Loucy (cell line): ENCODE data around the gene IQCK.

Source experiments
- H2AFZ ChIP-seq: fragments of 200-600 bp; sonication (generic); 2 replicates; pipeline ENCODE4 v1.6.0; 2016; ENCODE audit warnings: antibody characterized with exemption, mild to moderate bottlenecking, low read length, moderate library complexity
- H3F3A ChIP-seq: fragments of 200-600 bp; 2 replicates; pipeline ENCODE4 v1.6.0; 2016; ENCODE audit warnings: antibody characterized with exemption, low read depth, mild to moderate bottlenecking
- H3K27me3 ChIP-seq: fragments of 200-600 bp; sonication (generic); 2 replicates; pipeline ENCODE4 v1.6.1; 2014; ENCODE audit warnings: low read length, mild to moderate bottlenecking; ENCODE audit not compliant: insufficient read depth, poor library complexity, severe bottlenecking
- H3K36me3 ChIP-seq: fragments of 200-600 bp; sonication (generic); 2 replicates; pipeline ENCODE4 v1.6.1; 2016; ENCODE audit warnings: low read length; ENCODE audit not compliant: insufficient read depth
- H3K4me1 ChIP-seq: fragments of 200-600 bp; sonication (generic); 2 replicates; pipeline ENCODE4 v1.5.1; 2014; ENCODE audit warnings: low read length, mild to moderate bottlenecking; ENCODE audit not compliant: insufficient read depth, poor library complexity, severe bottlenecking
- H3K4me2 ChIP-seq: fragments of 200-600 bp; sonication (generic); 2 replicates; pipeline ENCODE4 v1.6.0; 2014; ENCODE audit warnings: antibody characterized with exemption, low read length, low read depth, mild to moderate bottlenecking; ENCODE audit not compliant: poor library complexity, severe bottlenecking
- H3K4me3 ChIP-seq: fragments of 200-600 bp; sonication (generic); 2 replicates; pipeline ENCODE4 v1.5.1; 2014; ENCODE audit warnings: low read length, mild to moderate bottlenecking, mixed read lengths; ENCODE audit not compliant: poor library complexity, severe bottlenecking
- H3K79me2 ChIP-seq: fragments of 200-600 bp; sonication (generic); 2 replicates; pipeline ENCODE4 v1.6.1; 2014; ENCODE audit warnings: low read length; ENCODE audit not compliant: insufficient read depth
- H3K9ac ChIP-seq: fragments of 200-600 bp; sonication (generic); 2 replicates; pipeline ENCODE4 v1.6.0; 2014; ENCODE audit warnings: mild to moderate bottlenecking, low read depth, low read length, moderate library complexity; ENCODE audit not compliant: poor library complexity, severe bottlenecking
- H3K9me2 ChIP-seq: fragments of 200-600 bp; sonication (generic); replicated peaks from 2 replicates; pipeline ENCODE4 v1.6.1; 2016; ENCODE audit warnings: low read depth, low read length, mixed read lengths
- H3K9me3 ChIP-seq: fragments of 200-600 bp; sonication (generic); 2 replicates; pipeline ENCODE4 v1.6.1; 2014; ENCODE audit warnings: mild to moderate bottlenecking, antibody characterized with exemption, low read length, low read depth; ENCODE audit not compliant: insufficient read depth
- H4K20me1 ChIP-seq: fragments of 200-600 bp; sonication (generic); 2 replicates; pipeline ENCODE4 v1.6.0; 2014; ENCODE audit warnings: antibody characterized with exemption, low read length, mild to moderate bottlenecking; ENCODE audit not compliant: insufficient read depth, poor library complexity, severe bottlenecking
- EZH2phosphoT487 ChIP-seq: fragments of 200-600 bp; IDR thresholded peaks from 2 replicates; pipeline ENCODE4 v1.6.1; 2018; ENCODE audit warnings: antibody characterized with exemption, mild to moderate bottlenecking, moderate library complexity, borderline replicate concordance
- TF ChIP-seq, protein P1 (sequence below): fragments of 200-600 bp; sonication (generic); conservative IDR thresholded peaks from 2 replicates; pipeline ENCODE4 v1.5.1; 2014; ENCODE audit warnings: mild to moderate bottlenecking, antibody characterized with exemption, low read length

Gene IQCK

DNA sequence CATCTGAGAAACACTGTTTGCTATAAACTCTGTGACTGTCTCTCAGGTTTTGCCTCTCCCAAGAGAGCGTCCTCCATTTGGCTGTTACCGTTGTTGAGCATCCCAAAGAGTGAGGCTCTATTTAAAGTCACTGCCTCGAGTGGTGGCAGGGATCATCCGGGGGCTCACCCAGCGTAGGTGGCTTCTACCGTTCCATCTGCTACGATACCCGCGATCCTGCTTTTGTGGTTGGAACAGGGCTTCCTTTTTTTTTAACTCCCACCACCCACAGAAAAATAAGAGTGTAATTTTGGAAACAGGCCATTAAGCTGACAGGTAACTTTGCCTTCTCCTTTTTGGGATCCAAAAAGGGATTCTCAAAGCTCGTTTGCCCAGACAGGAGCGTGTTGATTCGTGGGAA lies 36.4 kb upstream of the IQCK start:
- Histone ChIP-seq H3K4me1 (no peaks in the 10 kb centered on the region), H3K9me3 (no peaks in the 10 kb centered on the region), H3K9me2 (no peaks in the 10 kb centered on the region), H4K20me1 (no peaks in the 10 kb centered on the region), H3K4me3 (no peak overlapping the region), H3K36me3 (peaks cover 3% of the 10 kb centered on the region; the same call in 1 of the 2 replicates), H3K79me2 (no peaks in the 10 kb centered on the region), H2AFZ (no peak overlapping the region), H3K27me3 (no peaks in the 10 kb centered on the region), H3F3A (no peaks in the 10 kb centered on the region), H3K4me2 (no peak overlapping the region), H3K9ac (no peak overlapping the region)
- TF ChIP-seq, protein P1, sequence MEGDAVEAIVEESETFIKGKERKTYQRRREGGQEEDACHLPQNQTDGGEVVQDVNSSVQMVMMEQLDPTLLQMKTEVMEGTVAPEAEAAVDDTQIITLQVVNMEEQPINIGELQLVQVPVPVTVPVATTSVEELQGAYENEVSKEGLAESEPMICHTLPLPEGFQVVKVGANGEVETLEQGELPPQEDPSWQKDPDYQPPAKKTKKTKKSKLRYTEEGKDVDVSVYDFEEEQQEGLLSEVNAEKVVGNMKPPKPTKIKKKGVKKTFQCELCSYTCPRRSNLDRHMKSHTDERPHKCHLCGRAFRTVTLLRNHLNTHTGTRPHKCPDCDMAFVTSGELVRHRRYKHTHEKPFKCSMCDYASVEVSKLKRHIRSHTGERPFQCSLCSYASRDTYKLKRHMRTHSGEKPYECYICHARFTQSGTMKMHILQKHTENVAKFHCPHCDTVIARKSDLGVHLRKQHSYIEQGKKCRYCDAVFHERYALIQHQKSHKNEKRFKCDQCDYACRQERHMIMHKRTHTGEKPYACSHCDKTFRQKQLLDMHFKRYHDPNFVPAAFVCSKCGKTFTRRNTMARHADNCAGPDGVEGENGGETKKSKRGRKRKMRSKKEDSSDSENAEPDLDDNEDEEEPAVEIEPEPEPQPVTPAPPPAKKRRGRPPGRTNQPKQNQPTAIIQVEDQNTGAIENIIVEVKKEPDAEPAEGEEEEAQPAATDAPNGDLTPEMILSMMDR: no peak
- TF ChIP-seq EZH2phosphoT487: no peak

DNA sequence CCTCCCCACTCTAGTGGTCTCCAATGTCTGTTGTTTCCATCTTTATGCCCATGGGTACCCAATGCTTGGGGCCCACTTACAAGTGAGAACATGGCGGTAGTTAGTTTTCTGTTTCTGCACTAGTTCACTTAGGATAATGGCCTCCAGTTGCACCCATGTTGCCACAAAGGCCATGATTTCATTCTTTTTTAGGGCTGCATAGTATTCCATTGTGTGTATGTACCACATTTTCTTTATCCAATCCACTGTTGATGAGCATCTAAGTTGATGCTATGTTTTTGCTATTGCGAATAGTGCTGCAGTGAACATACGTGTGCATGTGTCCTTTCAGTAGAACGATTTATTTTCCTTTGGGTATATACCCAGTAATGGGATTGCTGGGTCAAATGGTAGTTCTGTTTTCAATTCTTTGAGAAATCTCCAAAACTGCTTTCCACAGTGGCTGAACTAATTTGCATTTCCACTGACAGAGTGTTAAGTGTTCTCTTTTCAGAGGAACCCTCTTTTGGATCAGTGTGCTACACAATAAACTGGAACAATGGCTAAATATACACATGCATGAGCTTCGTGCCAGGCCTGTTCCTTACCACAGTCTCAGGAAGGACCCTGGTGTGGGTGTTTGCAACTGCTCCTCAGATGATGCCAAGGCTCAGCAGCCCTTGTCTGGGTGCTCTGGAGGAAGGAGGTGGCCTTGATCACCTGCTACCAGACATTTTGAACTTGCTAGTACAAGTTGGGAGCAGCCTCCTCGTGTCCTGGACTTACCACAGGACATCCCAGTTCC lies 34.4 kb upstream of the IQCK start:
- no peak overlapping the region for H2AFZ ChIP-seq
- H3K9me2 ChIP-seq: no peaks in the 10 kb centered on the region
- H3K9ac ChIP-seq: no peak overlapping the region
- no peaks in the 10 kb centered on the region for H3K4me1 ChIP-seq
- H3K79me2 ChIP-seq: no peaks in the 10 kb centered on the region
- H4K20me1 ChIP-seq: no peaks in the 10 kb centered on the region
- no peaks in the 10 kb centered on the region for H3F3A ChIP-seq
- no peaks in the 10 kb centered on the region for H3K27me3 ChIP-seq
- H3K4me3 ChIP-seq: no peak overlapping the region
- no peaks in the 10 kb centered on the region for H3K9me3 ChIP-seq
- TF ChIP-seq, protein P1: no peak
- no peak for TF ChIP-seq EZH2phosphoT487
- no peak overlapping the region for H3K4me2 ChIP-seq
- H3K36me3 ChIP-seq: peaks cover 3% of the 10 kb centered on the region; the same call in 1 of the 2 replicates

DNA sequence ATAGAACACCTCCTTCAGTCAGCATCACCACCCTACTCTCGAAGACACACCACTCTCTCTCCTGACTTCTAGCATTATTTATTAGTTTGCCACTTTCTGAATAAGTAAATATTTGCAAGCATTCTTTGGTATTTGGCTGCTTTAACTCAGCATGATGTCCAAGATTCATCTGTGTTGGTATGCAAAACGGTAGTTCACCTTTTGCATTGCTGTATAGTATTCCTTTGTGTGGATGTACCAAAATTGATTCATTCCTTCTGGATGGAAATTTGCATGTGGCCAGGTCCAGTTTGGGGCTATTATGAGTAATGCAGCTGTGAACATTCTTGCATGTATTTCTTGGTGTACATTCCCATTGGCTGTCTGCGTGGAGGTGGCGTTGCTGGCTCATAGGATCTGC lies 32.9 kb upstream of the IQCK start:
- Histone ChIP-seq H3K36me3 (peaks cover 3% of the 10 kb centered on the region; the same call in 1 of the 2 replicates), H4K20me1 (no peaks in the 10 kb centered on the region), H3K4me1 (no peaks in the 10 kb centered on the region), H3K79me2 (no peaks in the 10 kb centered on the region), H3K9me3 (no peaks in the 10 kb centered on the region), H2AFZ (no peak overlapping the region), H3K9ac (no peak overlapping the region), H3K27me3 (no peaks in the 10 kb centered on the region), H3F3A (no peaks in the 10 kb centered on the region), H3K9me2 (no peaks in the 10 kb centered on the region), H3K4me2 (no peak overlapping the region), H3K4me3 (no peak overlapping the region)
- TF ChIP-seq, protein P1: no peak
- no peak for TF ChIP-seq EZH2phosphoT487
